Measurements from ENCODE around the gene RGL2.

Gene RGL2

GRCh38 chr6:33316603-33317418 is 18.1 kb upstream of the RGL2 start:
- no peak for DNase-seq

DNA sequence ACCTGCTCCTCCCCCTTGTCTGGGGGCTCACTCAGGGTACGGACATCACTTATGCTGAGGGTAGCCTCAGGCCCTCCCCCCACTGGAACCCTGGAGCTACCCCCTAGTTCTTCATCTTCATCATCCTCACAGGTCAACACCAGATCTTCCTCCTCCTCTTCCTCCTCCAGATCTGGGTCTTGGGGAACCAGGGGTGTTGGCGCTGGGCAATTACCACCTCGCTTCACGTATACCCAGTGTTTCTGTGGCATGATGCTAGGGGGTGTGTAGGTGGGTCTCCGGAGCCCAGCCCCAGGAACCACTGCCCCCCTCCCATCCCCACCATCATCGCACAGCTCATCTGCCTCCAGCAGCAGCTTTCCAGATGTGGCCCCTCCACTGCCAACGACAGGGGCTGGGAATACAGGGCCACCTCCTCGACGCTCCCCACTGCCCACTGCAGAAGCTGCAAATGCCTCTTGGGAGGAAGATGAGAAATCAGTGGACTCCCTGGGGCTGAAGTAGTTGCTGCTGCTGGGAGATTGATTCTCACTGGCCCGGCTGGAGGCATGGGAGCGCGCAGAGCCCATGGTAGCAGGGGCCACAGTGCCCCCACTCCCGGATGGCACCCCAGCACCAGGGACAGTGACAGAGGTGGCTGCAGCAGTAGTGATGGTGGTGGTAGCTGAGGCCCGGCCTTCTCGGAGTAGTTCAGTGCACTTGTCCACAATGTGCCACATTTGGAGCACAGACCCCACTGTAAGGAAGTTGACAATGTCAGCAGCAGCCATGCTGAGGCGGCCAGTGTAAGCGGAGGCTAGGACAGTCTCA is 17.3 kb upstream of the RGL2 start:
- no peak for DNase-seq

DNA sequence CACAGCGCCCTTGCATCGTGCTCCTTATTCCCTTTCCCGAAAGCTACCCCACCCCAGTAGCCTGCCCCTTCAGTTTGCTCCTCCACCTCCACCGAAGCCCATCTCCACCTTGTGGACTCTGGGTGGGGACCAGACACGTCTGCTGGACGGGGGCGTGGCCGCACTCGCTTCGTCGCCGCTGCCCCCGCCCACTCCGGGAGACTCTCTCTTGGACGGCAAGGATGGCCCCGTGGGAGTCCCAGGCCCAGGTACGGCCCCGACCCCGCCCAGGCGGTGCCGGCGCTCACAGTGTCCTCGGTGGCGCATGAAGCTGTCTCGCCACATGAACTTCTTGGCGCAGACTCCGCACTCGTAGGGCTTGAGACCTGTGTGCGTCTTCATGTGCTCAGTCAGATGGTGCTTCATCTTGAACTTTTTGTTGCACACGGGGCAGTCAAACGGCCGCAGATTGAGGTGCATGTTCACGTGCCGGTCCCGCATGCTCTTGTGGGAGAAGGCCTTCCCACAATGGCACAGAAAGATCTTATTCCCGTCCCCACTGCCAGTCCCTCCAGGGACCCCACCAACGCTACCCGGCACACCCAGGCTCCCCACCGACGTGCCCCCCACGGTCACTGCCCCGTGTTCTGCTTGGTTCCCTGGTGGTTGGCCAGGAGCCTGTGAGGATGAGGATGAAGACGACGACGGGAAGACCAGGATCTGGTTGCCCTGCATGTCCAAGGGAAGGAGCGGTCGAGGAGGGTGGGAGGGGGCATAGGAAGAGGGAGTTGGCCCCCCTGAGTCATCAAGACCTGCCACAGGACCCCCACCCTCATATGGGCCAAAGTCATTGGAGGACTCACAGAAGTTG is 16.4 kb upstream of the RGL2 start:
- no peak for DNase-seq

GRCh38 chr6:33314515-33314942 is 15.8 kb upstream of the RGL2 start:
- DNase-seq: no peak

GRCh38 chr6:33313709-33314514 is 15.2 kb upstream of the RGL2 start, which contains the start of gene TAPBP:
Gene TAPBP (minus strand): TSS chr6:33314078. CDS start chr6:33314041, 37 bp downstream.
- no peak for DNase-seq

GRCh38 chr6:33313105-33313708 is 14.5 kb upstream of the RGL2 start:
- no peak for DNase-seq

DNA sequence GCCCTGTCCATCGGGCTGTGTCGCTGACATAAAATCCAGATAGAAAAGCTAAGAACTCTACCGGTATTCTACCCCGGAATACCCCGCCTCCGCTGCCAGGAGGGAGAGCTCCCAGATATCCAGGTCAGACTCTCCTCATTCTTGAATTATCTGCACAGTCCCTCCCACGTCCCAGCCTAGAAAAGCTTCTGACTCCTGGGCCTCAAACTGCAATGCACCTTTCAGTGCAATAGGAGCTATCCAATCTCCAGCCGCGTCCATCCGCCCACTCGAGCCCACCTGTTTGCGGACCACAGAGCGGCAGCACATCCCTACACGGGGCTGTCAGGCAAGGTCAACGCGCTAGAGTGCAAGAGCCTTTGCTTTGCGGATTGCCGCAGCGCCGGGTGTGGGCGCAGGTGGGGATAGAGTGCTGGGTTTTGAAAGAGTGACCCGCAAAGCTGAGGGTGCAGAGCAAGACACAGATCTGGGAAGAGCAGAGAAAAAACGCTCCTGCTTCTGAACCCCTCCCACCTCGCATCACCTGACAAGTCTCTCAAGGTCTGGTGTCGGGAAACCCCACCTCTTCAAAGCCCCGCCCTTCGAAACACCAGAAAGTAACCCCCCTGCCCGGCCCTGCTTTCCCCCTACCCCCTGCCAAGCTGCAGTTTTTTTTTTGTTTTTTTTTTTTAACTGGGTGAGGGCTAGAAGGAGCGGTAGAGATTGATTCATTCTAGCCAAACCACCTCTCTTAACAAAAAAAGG is 13.8 kb upstream of the RGL2 start:
- no peak for DNase-seq

GRCh38 chr6:33306356-33306755 is 7.6 kb upstream of the RGL2 start:
- no peak for DNase-seq

DNA sequence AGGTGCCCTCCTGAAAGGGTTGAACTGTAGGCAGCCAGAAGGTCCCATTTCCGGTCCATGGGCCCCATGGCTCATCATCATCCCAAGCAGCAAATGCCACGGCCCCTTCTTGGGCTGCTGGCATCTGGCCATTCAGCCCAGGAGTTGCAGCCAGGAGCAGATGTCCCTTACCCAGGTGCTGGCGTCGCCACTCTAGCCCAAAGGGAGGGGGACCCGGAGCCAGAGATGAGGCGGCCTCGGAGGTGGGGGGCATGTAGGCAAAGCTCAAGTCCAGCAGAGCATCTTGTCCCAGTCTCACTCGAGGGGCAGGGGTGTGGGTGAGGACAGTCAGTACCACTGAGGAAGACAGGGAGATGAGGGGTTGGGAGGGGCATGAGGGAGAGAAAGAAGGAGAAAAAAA is 6.3 kb upstream of the RGL2 start:
- DNase-seq: no peak

- no peak for DNase-seq
Measured at GRCh38 chr6:33304216-33304615, 5.5 kb upstream of the RGL2 start.

DNA sequence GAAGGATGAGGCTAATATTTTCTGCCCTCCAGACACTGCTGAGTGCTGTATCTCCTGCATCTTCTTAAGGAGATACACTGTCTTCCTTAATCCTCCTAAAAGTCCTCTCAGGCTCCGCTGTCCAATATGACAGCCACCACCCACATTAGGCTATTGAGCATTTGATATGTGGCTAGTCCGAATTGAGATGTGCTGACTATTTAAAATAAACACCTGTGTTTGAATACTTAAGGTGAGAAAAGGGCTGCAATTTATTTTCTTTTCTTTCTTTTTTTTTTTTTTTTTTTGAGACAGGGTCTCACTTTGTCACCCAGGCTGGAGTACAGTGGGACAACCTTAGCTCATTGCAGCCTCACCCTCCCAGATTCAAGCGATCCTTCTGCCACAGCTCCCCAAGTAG is 3.1 kb upstream of the RGL2 start:
- DNase-seq: no peak

DNA sequence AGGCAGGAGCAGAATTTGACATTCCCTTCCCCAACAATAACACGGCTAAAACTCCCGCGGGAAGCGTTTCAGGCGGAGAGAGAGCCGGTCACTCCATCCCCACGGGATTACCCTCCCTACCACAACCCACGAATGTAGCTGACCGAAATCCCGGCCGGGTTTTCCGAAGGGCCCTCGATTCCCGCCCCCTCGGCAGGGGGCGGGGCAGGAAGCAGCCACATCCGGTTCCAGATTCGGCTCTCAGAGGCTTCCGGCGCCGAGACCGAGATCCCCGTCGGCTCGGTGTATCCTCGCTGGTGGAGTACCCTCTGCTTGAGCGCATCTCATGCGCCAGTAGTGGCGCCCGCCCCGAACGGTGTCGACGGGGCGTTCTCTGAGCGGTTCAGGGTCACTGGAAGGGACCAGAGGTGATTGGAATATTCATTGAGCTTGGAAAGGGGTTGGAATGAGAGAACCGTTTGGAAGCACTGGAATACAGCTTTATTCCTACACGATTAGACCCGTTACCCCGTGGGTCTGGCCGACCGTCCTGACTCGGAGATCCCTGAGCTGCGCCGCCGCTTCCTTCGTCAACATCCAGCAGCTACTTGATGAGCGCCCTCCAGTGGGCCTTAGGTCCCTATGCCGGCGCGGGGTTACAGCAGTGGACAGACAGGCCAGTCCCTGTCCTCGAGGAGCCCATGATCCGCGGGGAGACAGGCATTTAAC is 649 bp upstream of the RGL2 start:
- peak; percentile 62 for DNase-seq

- peak; percentile 45 for DNase-seq
Measured at GRCh38 chr6:33297956-33298772, 578 bp downstream of the RGL2 start.

GRCh38 chr6:33297406-33297955 is 1.3 kb downstream of the RGL2 start:
- DNase-seq: no peak

- DNase-seq: no peak
Measured at GRCh38 chr6:33296797-33297405, 1.8 kb downstream of the RGL2 start.

DNA sequence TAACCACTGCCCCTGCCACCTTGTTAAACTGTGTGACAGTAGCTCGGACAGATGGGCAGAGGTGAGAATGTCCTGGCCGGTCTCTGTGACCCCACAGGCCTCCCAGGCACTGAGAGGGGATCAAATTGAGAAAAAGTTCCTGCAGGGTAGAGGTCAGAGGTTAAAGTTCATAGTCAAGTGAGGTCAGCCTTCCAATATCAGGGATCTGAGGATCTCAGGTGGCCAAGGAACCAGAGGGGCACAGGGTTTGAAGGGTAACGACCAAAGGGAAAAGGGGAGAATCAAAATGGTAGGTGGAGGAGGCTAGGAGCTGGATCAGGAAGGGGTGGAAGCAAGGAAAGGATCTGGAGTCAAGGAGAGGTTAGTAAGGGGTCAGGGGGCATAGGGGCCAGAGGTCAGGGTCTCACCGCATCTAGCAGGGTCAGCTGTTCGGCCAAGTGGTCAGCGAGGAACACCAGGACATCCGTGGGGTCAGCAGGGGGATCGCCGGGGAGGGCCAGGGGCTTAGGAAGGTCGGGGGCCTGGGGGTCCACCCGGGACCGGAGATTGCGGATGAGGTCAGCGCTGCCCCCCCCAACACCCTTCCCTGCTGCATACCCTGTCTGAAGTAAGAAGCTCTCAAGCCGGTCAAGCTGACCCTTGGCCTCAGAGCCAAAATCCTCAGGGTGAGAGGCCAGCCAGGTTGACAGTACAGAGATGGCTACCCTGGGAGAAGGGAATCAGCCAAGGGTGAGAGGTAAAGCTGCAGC is 2.9 kb downstream of the RGL2 start:
- no peak for DNase-seq

DNA sequence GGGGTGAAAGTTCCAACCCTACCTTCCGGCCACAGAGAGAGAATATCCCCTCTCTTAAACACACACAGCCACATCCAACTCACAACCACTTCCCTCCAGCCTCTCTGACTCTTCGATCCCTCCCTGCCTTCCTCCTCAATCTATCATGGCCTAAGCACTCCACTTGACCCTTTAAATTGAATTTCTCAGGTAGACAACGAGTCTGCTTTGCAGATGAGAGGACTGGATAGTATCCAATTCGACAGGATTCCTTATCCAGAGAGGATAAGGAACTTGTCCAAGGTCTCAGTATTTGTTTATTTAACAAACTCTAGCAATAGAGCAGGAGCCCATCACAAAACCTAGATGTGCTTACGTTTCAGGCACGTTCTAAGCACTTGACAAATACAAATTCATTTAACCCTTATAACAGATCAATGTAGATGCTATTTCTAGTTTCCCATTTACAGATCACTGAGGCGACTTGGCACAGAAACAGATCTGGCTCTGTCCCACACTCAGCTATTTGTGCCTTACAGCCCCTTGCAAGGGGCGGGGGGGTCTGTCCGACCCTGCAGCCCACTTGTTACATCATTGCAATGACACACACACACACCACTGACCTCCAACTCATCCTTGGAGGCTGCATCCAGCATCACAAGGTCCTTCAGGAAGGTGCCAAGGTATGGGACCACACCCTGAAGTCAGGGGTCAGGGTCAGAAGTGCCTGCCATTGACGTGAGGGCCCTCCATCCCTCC is 4.5 kb downstream of the RGL2 start:
- no peak for DNase-seq

All from SIG-M5 (cell line).